GM21367 (cell line): Measurements from ENCODE around the gene WDR70.
"Not testable (repeated sequence)": the region's sequence is repeated elsewhere in the genome, so short reads cannot be mapped to it uniquely, and the experiment has no call there.

Experiments used
- ATAC-seq: cut with Tn5 transposase; IDR thresholded peaks from one replicate; pipeline ENCODE4 v1.9.1; 2021; ENCODE audit not compliant: unreplicated experiment

Gene WDR70

DNA sequence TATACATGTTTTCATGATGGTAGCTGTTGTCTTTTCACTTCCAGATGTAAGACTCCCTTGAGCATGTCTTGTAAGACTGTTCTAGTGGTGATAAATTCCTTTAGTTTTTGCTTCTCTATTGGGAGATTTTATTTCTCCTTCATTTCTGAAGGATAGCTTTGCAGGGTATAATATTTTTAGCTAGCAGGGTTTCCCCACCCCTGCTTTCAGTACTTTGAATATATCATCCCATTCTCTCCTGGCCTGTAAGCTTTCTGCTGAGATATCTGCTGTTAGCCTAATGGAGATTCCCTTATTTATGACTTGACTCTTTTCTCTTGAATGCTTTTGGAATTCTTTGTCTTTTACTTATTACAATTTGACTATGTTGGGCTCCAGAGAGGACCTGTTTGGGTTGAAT, 249.8 kb downstream of the WDR70 start:
- no peak for ATAC-seq

DNA sequence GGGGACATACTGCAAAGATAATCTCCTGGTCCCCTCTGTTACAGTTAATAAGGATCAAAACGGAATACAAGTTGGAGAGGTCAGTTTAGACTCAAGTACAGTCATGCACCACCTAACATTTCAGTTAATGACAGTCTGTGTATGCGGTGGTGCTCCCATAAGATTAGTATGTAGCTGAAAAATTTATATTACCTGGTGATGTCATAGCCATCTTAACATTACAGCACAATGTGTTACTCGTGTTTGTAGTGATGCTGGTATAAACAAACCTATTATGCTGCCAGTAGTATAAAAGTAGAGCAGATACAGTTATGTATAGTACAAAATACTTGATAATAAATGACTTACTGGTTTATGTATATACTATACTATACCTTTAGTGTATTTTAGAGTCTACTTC, 252.8 kb downstream of the WDR70 start:
- ATAC-seq = no peak

DNA sequence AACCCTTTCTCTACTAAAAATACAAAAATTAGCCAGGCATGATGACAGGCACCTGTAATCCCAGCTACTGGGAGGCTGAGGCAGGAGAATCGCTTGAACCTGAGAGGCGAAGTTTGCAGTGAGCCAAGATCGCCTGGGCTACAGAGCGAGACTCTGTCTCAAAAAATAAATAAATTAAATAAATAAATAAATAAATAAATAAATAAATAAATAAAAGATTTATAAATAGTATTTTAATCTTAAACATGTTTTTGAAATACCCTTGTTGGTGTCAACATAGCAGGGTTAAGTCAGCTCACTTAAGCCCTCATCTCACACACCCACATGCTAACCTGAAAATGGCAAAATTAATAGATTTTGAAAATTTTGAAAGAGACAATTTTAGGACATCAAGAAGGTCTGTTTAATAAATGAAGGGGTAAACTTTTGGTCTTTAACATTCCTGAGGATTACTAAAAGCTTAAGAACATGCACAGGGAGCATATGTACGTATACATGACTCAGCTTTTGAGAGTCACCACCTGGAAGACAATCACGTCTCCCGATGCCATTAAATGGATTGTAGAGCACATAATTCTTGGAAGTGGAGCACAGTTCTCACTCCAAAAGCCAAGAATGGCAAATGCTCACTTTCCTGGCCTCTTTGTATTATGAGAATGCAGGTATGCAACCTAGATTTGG, 258.2 kb downstream of the WDR70 start:
- ATAC-seq = no peak

DNA sequence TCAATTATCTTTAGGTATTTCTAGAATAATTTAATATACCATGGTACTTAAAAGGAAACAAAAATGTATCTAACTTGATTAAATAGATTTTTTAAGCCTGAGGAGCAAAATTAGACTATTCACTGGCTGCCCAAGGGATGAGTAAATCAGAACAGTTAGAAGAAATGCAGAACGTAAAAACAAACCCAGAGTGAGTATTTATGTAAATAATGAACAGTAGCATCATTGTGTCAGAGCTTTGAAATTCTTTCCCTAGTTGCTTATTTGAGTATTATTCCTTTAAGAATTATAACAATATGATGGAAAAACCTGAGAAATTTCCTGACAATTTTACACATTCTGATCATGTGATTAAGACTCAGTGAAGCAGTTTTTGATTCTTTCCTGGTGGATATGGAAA, 259.8 kb downstream of the WDR70 start:
- ATAC-seq = no peak

DNA sequence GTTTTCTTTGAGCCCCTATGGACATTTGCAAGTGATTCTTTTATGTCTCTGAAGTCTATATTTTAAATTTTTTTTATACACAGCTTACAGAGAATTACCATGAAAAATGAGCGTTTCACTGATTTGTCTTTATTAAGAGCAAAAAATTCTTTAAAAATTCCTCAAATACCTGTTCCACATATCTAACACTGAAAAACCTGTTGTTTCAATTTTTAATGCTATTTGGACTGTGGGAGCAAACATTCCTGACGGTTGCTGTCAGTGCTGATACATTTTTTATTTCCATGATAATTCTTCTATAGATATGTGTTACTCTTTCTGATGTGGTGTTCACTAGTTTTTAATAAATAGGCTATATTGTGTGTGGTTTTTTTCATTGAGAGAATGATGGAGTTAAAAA, 261.0 kb downstream of the WDR70 start:
- no peak for ATAC-seq

DNA sequence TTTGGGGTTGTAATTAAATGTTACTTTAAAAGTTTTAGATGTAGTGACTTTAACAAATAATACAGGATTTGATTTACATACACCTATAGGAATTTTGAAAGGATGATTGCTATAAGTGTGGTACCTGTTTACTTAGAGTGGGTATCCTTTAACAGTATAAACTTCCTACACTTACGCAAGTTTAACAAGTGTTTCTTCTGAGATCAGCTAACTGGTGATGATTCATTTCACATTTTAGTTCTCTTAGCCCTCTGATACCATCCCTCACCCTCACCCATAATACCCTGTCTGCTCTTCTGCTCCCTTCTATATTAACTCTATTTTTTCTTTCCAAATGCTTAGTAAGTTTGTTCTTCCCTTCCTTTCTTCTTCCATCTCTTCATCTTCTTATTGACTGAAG, 262.8 kb downstream of the WDR70 start:
- no peak for ATAC-seq

DNA sequence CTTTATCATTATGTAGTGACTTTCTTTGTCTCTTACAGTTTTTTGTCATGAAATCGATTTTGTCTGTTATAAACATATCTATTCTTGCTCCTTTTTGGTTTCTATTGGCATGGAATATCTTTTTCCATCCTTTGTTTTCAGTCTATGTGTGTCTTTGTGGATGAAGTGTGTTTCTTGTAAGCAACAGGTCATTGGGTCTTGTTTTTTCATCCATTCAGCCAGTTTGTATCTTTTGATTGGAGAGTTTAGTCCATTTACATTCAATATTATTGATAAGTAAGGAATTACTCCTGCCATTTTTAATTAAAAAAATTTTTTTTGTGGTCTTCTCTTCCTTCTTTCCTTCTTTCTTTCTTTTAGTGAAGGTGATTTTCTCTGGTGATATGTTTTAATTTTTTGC, 266.6 kb downstream of the WDR70 start:
- no peak for ATAC-seq

DNA sequence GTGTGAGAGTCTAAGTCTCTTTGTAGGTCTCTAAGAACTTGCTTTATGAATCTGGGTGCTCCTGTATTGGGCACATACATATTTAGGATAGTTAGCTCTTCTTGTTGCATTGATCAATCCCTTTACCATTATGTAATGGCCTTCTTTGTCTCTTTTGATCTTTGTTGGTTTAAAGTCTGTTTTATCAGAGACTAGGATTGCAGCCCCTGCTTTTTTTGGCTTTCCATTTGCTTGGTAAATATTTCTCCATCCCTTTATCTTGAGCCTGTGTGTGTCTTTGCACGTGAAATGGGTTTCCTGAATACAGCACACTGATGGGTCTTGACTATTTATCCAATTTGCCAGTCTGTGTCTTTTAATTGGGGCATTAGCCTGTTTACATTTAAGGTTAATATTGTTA, 275.4 kb downstream of the WDR70 start:
- ATAC-seq = not testable (repeated sequence)

DNA sequence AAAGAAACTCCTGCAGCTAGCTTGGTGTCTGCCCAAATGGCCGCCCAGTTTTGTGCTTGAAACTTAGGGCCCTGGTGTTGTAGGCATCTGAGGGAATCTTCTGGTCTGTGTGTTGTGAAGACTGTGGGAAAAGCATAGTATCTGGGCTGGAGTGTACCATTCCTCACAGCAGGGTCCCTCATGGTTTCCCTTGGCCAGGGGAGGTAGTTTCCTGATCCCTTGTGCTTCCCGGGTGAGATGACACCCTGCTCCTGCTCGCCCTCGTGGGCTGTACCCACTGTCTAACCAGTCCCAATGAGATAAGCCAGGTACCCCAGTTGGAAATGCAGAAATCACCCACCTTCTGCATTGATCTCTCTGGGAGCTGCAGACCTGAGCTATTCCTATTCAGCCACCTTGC, 277.9 kb downstream of the WDR70 start:
- ATAC-seq = no peak

DNA sequence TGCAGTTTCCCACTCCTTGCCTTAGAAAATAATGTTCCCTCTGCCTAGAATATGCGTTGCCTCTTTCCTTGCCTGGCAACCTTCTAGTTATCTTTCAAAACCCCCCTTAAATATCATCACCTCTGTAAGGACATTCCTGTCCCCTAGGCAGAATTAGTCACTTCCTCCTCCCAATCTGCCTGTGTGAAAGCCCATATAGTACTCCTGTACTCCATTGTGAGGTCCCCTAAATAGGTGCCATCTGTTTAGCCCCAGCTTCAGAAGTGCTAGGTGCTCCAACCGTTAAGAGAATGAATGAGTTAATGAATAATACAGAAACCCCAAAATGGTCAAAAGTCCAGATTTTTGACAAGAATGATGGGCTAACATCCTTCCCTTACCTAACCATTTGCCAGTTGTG, 279.3 kb downstream of the WDR70 start:
- ATAC-seq = no peak

DNA sequence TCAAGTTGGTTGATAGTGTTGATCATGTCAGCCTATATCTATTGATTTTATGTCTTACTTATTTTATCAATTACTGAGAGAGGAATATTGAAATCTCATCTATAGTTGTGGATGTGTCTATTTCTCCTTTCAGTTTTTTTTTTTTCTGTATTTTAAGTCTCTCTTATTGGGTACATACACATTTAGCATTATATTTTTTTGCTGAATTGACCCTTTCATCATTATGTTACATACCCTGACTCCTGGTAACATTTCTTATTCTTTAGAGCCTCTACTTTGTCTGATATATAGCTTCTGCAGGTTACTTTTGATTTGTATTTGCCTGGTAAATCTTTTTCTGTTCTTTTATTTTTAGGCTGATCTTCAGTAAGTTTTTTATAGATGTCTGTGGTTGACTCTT, 281.2 kb downstream of the WDR70 start:
- no peak for ATAC-seq

DNA sequence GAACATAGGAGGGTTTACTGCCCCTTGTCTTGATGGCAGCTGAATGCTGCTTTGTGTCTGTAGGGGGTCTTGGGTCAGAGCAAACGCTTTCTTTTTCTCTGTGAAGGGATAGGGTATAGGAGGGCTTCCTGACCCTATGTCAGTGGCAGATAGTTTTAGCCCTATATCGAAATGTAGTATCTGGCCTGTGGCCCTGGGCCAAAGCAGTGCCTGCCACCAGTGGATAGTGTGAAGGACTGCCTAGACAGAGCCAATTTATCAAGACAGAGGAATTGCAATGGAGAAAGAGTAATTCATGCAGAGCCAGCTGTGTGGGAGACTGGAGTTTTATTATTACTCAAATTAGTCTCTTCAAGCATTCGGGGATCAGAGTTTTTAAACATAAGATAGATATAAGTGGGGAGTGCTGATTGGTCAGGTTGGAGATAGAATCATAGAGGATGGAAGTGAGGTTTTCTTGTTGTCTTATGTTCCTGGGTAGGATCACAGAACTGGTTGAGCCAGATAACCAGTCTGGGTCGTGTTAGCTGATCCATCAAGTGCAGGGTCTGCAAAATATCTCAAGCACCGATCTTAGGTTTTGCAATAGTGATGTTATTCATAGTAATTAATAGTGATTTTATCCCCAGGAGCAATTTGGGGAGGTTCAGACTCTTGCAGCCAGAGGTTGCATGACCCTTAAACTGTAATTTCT, 282.3 kb downstream of the WDR70 start:
- ATAC-seq = no peak

DNA sequence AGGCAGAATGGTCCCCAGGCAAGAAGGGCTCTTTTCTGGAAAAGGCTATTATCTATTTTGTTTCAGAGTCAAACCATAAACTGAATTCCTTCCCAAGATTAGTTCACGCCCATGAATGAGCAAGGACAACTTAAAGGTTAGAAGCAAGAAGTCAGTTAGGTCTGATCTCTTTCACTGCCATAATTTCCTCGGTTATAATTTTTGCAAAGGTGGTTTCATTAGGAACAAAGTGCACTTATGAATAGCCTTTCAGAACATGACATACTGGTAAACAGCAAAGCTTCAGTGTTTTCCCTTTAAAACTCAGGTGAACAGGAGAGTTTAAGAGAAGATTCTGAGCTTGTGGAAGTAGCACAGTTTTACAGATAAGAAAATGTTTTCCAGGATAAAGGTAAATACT, 282.8 kb downstream of the WDR70 start:
- ATAC-seq = no peak

DNA sequence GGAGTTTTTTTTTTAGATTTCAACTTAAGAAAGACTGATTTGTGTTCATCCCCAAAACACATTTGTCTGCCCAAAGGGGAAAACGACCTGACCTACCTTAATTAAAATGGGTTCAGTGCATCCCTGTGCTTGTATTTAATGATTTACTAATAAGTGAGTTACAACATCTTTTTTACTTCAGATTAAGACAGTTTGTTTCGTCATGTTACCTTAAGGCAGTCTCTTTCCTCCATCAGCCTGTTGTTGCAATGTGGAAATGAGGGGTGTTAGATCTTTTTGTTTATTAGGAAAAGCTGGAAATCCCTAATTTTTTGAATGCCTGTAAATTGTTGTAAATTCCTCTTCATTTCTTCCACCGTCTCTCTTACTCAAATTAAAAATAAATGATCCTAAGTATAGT, 283.2 kb downstream of the WDR70 start:
- no peak for ATAC-seq

DNA sequence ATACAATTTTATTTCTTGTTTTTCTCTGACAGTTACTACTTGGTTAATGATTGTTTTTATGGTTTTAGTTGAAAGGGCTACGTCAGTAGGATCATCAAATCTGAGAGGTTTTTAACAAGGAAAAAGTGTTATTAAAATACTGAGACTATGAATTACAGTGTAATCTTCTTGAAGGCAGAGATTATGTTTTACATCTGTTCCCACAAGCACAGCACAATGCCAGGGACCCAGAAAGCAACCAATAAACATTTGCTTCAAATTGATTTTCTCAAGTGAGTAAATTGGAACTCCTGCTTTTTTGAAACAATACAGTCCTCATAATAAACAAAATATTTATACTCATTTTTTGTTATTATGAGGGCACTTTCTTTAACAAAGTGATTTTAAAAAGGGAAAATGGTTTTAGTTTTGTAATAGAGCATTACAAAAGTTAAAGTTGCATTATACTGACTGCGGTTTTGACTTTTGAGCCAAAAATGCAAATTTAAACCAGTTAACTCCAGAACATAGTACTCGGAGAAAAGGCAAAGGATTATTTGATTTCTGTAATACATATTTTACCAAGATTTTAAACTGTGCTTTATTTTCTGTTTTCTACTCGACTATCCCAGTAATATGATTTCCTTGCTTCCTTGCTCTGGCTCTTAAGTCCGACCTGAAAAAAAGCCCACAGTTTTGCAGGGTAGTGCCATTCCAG, 283.8 kb downstream of the WDR70 start:
- ATAC-seq = no peak

DNA sequence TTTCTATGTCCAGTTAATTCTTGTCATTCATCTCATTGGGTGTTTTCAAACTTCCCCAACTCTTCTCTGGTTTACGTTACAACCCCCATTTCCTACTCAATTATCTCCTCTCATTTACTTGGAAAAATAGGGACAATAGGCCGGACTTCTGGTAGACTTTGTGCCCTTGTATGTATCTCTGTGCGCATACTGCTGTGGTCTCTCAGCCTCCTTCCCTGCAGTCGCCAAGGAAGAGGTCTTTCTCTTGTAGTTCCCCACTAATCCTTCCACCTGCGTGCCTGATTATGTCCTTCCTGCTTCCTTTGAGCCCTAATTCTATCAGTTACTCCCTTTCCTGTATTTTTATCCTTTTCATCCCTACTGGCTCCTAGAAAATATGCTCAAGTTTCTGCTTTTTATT, 284.4 kb downstream of the WDR70 start:
- ATAC-seq = no peak

DNA sequence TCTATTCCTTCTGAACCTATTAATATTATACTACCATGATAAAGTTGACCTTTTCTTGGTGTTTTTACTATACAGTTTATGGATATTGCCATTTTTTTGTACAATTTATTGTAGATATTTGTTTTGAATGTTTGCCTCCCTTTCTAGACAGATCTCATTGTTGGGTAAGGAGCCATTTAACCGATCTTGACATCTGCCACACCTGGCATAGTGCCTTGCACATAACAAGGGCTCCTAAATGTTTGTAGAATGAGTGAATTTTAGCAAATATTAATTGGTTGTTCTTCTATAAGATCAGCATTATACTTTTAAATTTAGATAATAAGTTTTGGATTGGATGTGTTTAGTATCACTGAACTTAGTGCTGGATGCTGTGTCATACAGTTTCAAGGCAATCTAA, 285.4 kb downstream of the WDR70 start:
- ATAC-seq = no peak

DNA sequence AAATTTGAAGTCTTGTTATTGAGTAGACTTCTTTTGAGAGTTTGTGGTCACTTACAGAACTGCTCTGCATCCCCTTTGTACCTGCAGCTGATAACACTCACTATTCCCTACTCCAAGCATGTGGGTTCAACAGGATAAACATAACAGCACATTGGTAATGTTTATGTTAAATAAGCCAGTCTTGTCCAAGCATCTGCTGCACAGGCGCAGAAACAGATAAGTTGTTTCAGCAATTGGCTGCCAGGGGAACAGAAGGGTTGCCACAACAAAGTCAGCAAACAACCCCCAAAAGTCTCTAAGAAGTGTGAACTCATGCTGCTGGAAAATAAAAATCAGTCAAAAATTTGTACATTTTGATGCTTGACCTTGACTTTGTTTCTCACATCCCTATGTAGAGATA, 286.2 kb downstream of the WDR70 start:
- no peak for ATAC-seq

DNA sequence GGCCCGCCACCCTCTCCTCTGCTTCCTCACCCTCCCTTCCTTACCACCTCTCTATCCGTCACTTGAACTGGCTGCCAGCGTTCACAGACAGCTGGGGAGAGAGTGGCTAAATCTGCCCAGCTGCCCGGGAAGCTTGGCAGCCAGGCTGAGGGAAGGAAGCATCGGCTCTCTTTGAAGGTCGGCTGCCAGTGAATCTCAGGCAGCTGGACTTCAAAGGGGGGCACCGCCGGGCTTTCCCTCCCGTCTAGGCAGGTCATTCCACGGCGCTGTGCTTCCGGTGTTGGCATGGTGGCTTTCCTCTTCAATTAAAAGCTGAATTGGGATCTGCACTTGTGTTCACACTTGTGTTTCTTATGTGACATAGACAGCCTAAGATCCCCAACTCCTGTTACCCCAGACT, 286.8 kb downstream of the WDR70 start:
- ATAC-seq = no peak

DNA sequence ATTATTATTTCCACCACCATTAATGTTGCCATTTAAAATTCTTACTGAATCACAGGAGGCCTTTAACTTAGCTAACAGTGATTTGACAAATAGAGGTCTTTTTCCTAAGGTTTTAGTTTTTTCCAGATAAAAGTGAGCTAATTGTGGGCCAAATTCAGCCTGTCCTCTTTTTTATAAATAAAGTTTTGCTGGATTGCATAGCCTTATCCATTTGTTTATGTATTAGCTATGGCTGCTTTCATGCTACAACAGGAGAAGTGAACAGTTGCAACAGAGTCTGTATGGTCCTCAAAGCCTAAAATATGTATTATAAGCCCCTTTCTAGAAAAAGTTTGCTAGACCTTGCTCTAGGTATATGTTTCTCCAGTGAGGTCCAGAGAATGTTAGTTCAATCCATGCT, 288.3 kb downstream of the WDR70 start:
- ATAC-seq = no peak

DNA sequence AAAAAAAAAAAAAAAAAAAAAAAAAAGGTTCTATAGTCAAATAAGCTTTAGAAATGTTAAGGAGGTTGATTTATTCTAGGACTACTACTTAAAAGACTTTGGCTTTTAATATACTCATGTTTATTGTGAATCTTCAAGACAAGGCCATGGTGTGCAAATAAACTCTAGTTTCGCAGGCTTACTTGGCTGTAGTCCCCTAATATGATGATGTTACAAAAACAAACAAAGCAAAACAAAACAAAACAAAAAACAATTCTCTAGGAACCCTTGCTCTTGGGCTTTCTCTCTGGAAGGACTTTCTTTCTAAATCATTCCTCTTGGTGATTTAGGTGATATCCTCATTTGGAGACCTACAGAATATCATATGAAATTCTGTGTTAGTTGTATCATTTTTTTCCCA, 288.7 kb downstream of the WDR70 start:
- ATAC-seq = no peak

DNA sequence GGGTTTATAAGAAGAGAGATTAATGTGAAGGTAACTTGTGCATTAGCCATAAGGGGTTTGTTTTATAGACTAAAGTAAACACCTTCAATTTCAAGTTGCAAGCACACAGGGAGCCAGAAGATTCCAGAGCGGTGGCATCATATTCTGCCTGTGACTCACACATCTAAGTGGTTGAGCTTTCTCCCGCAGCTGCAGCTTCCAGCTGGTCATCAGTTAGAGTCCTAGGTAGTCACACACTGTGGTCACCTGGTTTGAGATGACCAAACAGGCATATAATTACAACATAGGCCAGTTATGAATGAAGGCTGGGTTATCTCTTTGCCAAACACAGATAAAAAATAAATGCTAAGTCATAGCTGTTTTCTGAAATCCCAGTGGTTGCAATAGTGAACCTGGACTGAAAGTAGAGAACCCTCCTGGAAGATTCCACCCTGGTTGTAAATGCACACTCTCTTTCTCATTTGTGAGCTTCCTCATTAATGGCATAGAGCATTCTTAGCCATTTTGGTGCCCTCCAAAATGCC, 289.5 kb downstream of the WDR70 start:
- ATAC-seq = no peak
